GM13977 (cell line): Measurements from ENCODE around the gene BCL11A.

Experiments
- DNase-seq: peaks from one replicate; pipeline ENCODE4 v3.0.0; 2012; ENCODE audit warnings: low spot score
- CTCF ChIP-seq: IDR thresholded peaks from 2 replicates; pipeline ENCODE4 v1.5.1; 2012; ENCODE audit warnings: mild to moderate bottlenecking, control low read depth; ENCODE audit not compliant: insufficient read depth; ENCODE audit errors: extremely low read depth, missing control alignments
- in situ Hi-C: fragments of 300-500 bp; cut with MboI; formaldehyde crosslinking; loops from one replicate; pipeline ENCODE4 v1.12.0; 2022; ENCODE audit warnings: low sequenced_read_pairs, low pct_unique_long_range_greater_than_20kb, mixed read lengths, inconsistent platforms; ENCODE audit not compliant: unreplicated experiment

The BCL11A gene

GRCh38 chr2:60534892-60535684, 18.4 kb downstream of the BCL11A start:
- no peak for TF ChIP-seq CTCF
- no peak for DNase-seq
- in situ Hi-C loops = loop anchor here (25.0 kb wide), 1 partner anchor 373 kb away; no protein-coding TSS in a partner anchor

GRCh38 chr2:60534052-60534685, 19.3 kb downstream of the BCL11A start:
- in situ Hi-C loops = loop anchor here (25.0 kb wide), 1 partner anchor 372 kb away; no protein-coding TSS in a partner anchor
- no peak for DNase-seq
- no peak for TF ChIP-seq CTCF

- TF ChIP-seq CTCF = no peak
- DNase-seq = no peak
- in situ Hi-C loops = loop anchor here (25.0 kb wide), 1 partner anchor 371 kb away; no protein-coding TSS in a partner anchor
These were observed 20.1 kb downstream of the BCL11A start for GRCh38 chr2:60533101-60534051.

GRCh38 chr2:60532421-60532820, 21.0 kb downstream of the BCL11A start:
- TF ChIP-seq CTCF = no peak
- in situ Hi-C loops = loop anchor here (25.0 kb wide), 1 partner anchor 370 kb away; no protein-coding TSS in a partner anchor
- no peak for DNase-seq

- no peak for TF ChIP-seq CTCF
- DNase-seq = no peak
- in situ Hi-C loops = loop anchor here (25.0 kb wide), 1 partner anchor 369 kb away; no protein-coding TSS in a partner anchor
These were observed 21.7 kb downstream of the BCL11A start for GRCh38 chr2:60531701-60532133.

DNA sequence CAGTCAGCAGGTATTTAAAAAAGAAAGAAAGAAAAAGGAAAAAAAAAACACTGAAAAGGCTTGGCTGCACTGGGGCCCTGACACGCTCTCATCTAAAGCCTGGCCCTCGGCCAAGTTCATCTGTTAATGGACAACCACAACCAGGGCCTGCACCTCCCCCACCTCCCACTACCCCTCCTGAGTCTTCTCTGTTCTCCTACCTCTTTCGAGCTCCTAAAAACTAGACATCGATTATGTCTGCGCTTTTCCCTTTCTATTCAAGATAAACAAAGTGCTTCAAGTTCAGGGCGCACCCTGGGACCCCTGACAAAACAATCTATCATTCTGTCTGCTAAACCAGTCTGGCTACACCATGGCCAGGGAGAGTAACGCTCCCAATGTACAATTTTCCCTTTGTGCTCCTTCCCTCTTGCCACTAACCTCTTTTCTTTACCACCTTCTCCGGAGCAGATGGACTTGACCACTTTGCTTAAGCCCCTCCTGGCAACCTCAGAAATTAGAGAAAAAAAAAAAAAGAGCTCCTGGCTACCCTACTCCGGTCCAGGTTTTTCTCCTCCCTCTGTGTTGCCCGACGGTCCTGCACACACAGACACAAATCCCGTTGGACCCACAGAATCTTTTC, 22.7 kb downstream of the BCL11A start:
- TF ChIP-seq CTCF = no peak
- no peak for DNase-seq
- in situ Hi-C loops = loop anchor here (25.0 kb wide), 1 partner anchor 368 kb away; no protein-coding TSS in a partner anchor
